ENCODE data around the gene GPR15LG.

DNA sequence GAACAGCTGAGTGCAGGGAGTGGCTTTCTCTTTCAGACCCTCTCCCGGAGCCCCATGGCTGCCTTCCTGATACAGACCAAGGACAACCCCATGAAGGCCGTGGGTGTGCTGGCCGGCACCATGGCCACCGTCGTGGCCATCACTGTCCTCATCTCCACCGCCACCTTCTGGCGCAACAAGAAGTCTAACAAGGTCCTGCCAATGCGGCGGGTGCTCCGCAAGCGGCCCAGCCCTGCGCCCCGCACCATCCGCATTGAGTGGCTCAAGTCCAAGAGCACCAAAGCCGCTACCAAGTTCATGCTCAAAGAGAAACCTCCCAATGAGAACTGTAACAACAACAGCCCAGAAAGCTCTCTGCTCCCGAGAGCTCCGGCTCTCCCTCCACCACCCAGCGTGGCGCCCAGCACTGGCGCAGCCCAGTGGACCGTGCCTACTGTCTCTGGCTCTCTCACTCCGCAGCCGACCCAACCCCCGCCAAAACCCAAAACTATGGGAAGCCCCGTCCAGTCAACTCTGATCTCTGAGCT, 40.5 kb downstream of the GPR15LG start:
- TF ChIP-seq PATZ1 (CRISPR knock-in tag; IDR thresholded peaks at IDR 0.05; ENCODE audit: borderline replicate concordance) (no peak), ESRRG (CRISPR knock-in tag; IDR thresholded peaks at IDR 0.05) (no peak)

Data from SK-N-SH treated with all-trans-retinoic acid at 6 μM for 48 hours (cell line).